GM12878 (cell line): ENCODE results near the gene NRBF2. TPM values are rescaled to one million over a fixed set of nuclear protein-coding genes. Genes with fewer than 3 reads are reported as not detected.

Source experiments
- ATAC-seq: fragments of 200-7000 bp; cut with Tn5 transposase; 3 replicates; pipeline ENCODE4 v1.9.1; 2020; ENCODE audit warnings: mild to moderate bottlenecking, moderate library complexity
- BruUV-seq: library from RNA; stranded (reverse); fragments of 400-500 nt; replicated peaks from 2 replicates; lab custom pipeline; 2021; lab: Mats Ljungman, UMichigan
- CTCF ChIA-PET: fragments of 300-600 bp; sonication (Branson Sonifier 250); formaldehyde crosslinking; extraction: SDS; loops from one replicate; lab custom pipeline; 2021; ENCODE audit warnings: inconsistent platforms; lab: Yijun Ruan, JAX
- POLR2A ChIA-PET: fragments of 350-600 bp; formaldehyde crosslinking; extraction: SDS; loops from one replicate; lab custom pipeline; 2021; ENCODE audit warnings: inconsistent platforms; lab: Charles Lee
- RAD21 ChIA-PET: fragments of 300-600 bp; sonication (Branson Sonifier 250); formaldehyde crosslinking; loops from one replicate; lab custom pipeline; 2023; ENCODE audit warnings: antibody characterized with exemption; ENCODE audit not compliant: unreplicated experiment; lab: Charles Lee
- SMC1A ChIA-PET: fragments of 300-600 bp; sonication (Branson Sonifier 250); formaldehyde crosslinking; loops from one replicate; lab custom pipeline; 2023; ENCODE audit not compliant: unreplicated experiment, uncharacterized antibody; lab: Charles Lee
- DNase-seq: peaks from one replicate; pipeline ENCODE4 v3.0.0-alpha.2; 2011; ENCODE audit warnings: low read depth, low spot score
- FAIRE-seq: peaks from 3 replicates; lab custom pipeline; 2011; peaks lifted over from hg19 to GRCh38; lab: Jason Lieb, UNC
- H2AFZ ChIP-seq: 2 replicates; pipeline ENCODE4 v1.6.0; 2011; ENCODE audit warnings: low read depth, low read length, control low read depth; ENCODE audit not compliant: control insufficient read depth
- H3K27ac ChIP-seq: 2 replicates; pipeline ENCODE4 v1.5.1; 2011; ENCODE audit warnings: control low read depth; ENCODE audit not compliant: control insufficient read depth, insufficient read depth
- H3K27me3 ChIP-seq, 2 experiments: replicated peaks in 1 of 2; 2 replicates each; pipeline versions ENCODE4 v1.6.0 to v1.6.1; 2011; ENCODE audit warnings: low read length in 1 of 2; ENCODE audit not compliant: control insufficient read depth in 2 of 2, insufficient read depth in 2 of 2
- H3K36me3 ChIP-seq, 2 experiments: 2 replicates each; pipeline ENCODE4 v1.5.1; 2011; ENCODE audit warnings: low read length in 1 of 2; ENCODE audit not compliant: control insufficient read depth in 2 of 2, insufficient read depth in 2 of 2
- H3K4me1 ChIP-seq: 2 replicates; pipeline ENCODE4 v1.6.1; 2011; ENCODE audit warnings: mild to moderate bottlenecking, low read length, moderate library complexity, mixed read lengths; ENCODE audit not compliant: control insufficient read depth, insufficient read depth
- H3K4me2 ChIP-seq: 2 replicates; pipeline ENCODE4 v1.6.0; 2011; ENCODE audit warnings: control low read depth; ENCODE audit not compliant: control insufficient read depth, insufficient read depth
- H3K4me3 ChIP-seq: fragments of 200-600 bp; sonication (generic); 2 replicates; pipeline ENCODE4 v1.5.1; 2016
- H3K79me2 ChIP-seq: 2 replicates; pipeline ENCODE4 v1.6.0; 2011; ENCODE audit warnings: low read length; ENCODE audit not compliant: control insufficient read depth, insufficient read depth
- H3K9ac ChIP-seq: 2 replicates; pipeline ENCODE4 v1.8.0; 2011; ENCODE audit warnings: low read length, control low read depth, mixed read lengths; ENCODE audit not compliant: control insufficient read depth, insufficient read depth
- H3K9me3 ChIP-seq: replicated peaks from 3 replicates; pipeline ENCODE4 v1.5.1; 2011; ENCODE audit warnings: mild to moderate bottlenecking, low read length; ENCODE audit not compliant: control insufficient read depth, insufficient read depth
- H4K20me1 ChIP-seq: 2 replicates; pipeline ENCODE4 v1.6.0; 2011; ENCODE audit not compliant: control insufficient read depth, insufficient read depth
- BRCA1 ChIP-seq: IDR thresholded peaks from 2 replicates; pipeline ENCODE4 v1.6.1; 2011; ENCODE audit warnings: low read depth, low read length, improper control_type of control experiment
- ESRRA ChIP-seq: IDR thresholded peaks from 2 replicates; pipeline ENCODE4 v1.6.1; 2012; ENCODE audit warnings: mild to moderate bottlenecking, low read length, improper control_type of control experiment
- EZH2 ChIP-seq: IDR thresholded peaks from 2 replicates; pipeline ENCODE4 v1.6.1; 2012; ENCODE audit warnings: low read depth, mild to moderate bottlenecking, control low read depth, inconsistent platforms, low read length, borderline replicate concordance; ENCODE audit not compliant: control insufficient read depth
- KDM1A ChIP-seq: fragments of 200-600 bp; sonication (generic); IDR thresholded peaks from 2 replicates; pipeline ENCODE4 v1.6.1; 2016; ENCODE audit warnings: borderline replicate concordance
- KLF5 ChIP-seq: fragments of 450-650 bp; IDR thresholded peaks from 2 replicates; pipeline ENCODE4 v1.6.1; 2014; ENCODE audit warnings: mild to moderate bottlenecking; ENCODE audit not compliant: partially characterized antibody
- MYC ChIP-seq: IDR thresholded peaks from 2 replicates; pipeline ENCODE4 v1.6.1; 2011; ENCODE audit warnings: mild to moderate bottlenecking, low read length, moderate library complexity, inconsistent platforms; ENCODE audit not compliant: insufficient read depth, insufficient replicate concordance, insufficient read length, severe bottlenecking
- RAD51 ChIP-seq: fragments of 450-650 bp; IDR thresholded peaks from 2 replicates; pipeline ENCODE4 v1.6.1; 2016; ENCODE audit warnings: moderate library complexity, mild to moderate bottlenecking, inconsistent platforms
- SMAD5 ChIP-seq: IDR thresholded peaks from 2 replicates; pipeline ENCODE4 v1.6.1; 2016; ENCODE audit warnings: antibody characterized with exemption, low read depth
- SMC3 ChIP-seq: IDR thresholded peaks from 2 replicates; pipeline ENCODE4 v1.6.1; 2011; ENCODE audit warnings: low read length, improper control_type of control experiment, borderline replicate concordance
- SRF ChIP-seq, 2 experiments: IDR thresholded peaks; 2 replicates each; pipeline ENCODE4 v1.6.1; 2011; ENCODE audit warnings: low read depth in 2 of 2, low read length in 2 of 2, mild to moderate bottlenecking in 1 of 2, moderate library complexity in 1 of 2
- TAF1 ChIP-seq: IDR thresholded peaks from 2 replicates; pipeline ENCODE4 v1.6.1; 2011; ENCODE audit warnings: mild to moderate bottlenecking, low read depth, low read length, borderline replicate concordance
- USF1 ChIP-seq: IDR thresholded peaks from 2 replicates; pipeline ENCODE4 v1.6.1; 2011; ENCODE audit warnings: borderline replicate concordance, low read depth, mild to moderate bottlenecking, moderate library complexity, mixed read lengths, low read length; ENCODE audit not compliant: insufficient read depth; ENCODE audit errors: extremely low read length
- ZNF207 ChIP-seq: fragments of 450-650 bp; IDR thresholded peaks from 2 replicates; pipeline ENCODE4 v1.6.1; 2014; ENCODE audit warnings: antibody characterized with exemption, mild to moderate bottlenecking, borderline replicate concordance
- WGBS: methylation state at CpG from one replicate; pipeline ENCODE4 v1.1.6; 2016; ENCODE audit warnings: low lambda C conversion rate; ENCODE audit not compliant: insufficient replicate concordance, insufficient coverage; ENCODE audit errors: missing lambda C conversion rate; 5-methylcytosine and 5-hydroxymethylcytosine counted together
- in situ Hi-C: fragments of 300-500 bp; cut with MboI; formaldehyde crosslinking; loops from 9 replicates; pipeline ENCODE4 v1.14.3; 2018; ENCODE audit warnings: mixed read lengths
- intact Hi-C: fragments of 100-400 bp; cut with micrococcal nuclease; formaldehyde crosslinking; loops from one replicate; pipeline ENCODE4 v1.14.2; 2022; ENCODE audit not compliant: unreplicated experiment
- polyA plus RNA-seq, 11 experiments: library from polyadenylated mRNA; depleted of rRNA in 4 of 11; unstranded in 6 of 11; stranded (reverse) in 5 of 11; fragments of >200 nt; fragmentation: Nextera tagmentation in 4 of 11; fragmentation: Illumina TruSeq in 1 of 11; extraction: Ambion mirVana in 4 of 11; extraction: Trizol in 1 of 11; gene quantifications; 1 replicate in 1 of 11; 2 replicates in 10 of 11; pipeline versions ENCODE4 v1.2.1 to v1.2.3, GENCODE V29; 2011 to 2016; ENCODE audit warnings: inconsistent platforms in 2 of 11, missing spikeins in 2 of 11, low read depth in 1 of 11
- total RNA-seq, 4 experiments: library from RNA; depleted of rRNA in 3 of 4; stranded (reverse); fragments of >200 nt in 3 of 4; fragmentation: Illumina TruSeq in 1 of 4; extraction: Trizol in 1 of 4; gene quantifications; 2 replicates each; pipeline versions ENCODE4 v1.2.1 to v1.2.3, GENCODE V29; 2013 to 2021
- TF ChIP-seq, protein P1 (sequence below): fragments of 450-650 bp; IDR thresholded peaks from 2 replicates; pipeline ENCODE4 v1.6.1; 2018; ENCODE audit warnings: borderline replicate concordance, mild to moderate bottlenecking; ENCODE audit not compliant: partially characterized antibody
- TF ChIP-seq, protein P2 (sequence below): IDR thresholded peaks from 2 replicates; pipeline ENCODE4 v1.6.1; 2012; ENCODE audit warnings: low read depth, low read length, improper control_type of control experiment
- TF ChIP-seq, protein P3 (sequence below): IDR thresholded peaks from 2 replicates; pipeline ENCODE4 v1.6.1; 2012; ENCODE audit warnings: low read length, inconsistent platforms

NRBF2 gene
- total and polyA plus RNA-seq, 10 of the 15 experiments (the other 5 are each of a cell fraction or from before 2014, with no cell fraction given) = 17.8 to 39.8 (median 27.7) TPM

DNA sequence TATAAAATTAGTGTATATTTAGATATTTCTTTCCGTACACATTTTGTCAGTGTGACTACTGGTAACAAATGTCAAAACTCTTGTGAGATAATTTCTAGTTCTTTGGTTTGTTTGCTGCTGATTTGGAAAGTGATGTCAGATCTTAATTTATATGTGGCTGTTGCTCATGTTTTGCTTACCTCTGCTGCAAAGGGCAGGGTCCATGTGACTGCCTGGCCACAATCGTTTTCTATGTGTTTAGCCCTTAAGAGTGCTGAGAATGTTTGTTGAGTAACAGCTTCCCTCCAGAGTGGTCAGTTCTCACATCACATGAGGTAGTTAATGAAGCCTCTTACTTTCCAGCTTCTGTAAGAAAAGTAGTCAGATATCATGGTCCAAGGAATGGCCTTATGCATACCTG is 4.2 kb downstream of the NRBF2 start (continued):
- TF ChIP-seq, protein P1, sequence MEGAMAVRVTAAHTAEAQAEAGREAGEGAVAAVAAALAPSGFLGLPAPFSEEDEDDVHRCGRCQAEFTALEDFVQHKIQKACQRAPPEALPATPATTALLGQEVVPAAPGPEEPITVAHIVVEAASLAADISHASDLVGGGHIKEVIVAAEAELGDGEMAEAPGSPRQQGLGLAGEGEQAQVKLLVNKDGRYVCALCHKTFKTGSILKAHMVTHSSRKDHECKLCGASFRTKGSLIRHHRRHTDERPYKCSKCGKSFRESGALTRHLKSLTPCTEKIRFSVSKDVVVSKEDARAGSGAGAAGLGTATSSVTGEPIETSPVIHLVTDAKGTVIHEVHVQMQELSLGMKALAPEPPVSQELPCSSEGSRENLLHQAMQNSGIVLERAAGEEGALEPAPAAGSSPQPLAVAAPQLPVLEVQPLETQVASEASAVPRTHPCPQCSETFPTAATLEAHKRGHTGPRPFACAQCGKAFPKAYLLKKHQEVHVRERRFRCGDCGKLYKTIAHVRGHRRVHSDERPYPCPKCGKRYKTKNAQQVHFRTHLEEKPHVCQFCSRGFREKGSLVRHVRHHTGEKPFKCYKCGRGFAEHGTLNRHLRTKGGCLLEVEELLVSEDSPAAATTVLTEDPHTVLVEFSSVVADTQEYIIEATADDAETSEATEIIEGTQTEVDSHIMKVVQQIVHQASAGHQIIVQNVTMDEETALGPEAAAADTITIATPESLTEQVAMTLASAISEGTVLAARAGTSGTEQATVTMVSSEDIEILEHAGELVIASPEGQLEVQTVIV = no peak
- TF ChIP-seq, protein P2, sequence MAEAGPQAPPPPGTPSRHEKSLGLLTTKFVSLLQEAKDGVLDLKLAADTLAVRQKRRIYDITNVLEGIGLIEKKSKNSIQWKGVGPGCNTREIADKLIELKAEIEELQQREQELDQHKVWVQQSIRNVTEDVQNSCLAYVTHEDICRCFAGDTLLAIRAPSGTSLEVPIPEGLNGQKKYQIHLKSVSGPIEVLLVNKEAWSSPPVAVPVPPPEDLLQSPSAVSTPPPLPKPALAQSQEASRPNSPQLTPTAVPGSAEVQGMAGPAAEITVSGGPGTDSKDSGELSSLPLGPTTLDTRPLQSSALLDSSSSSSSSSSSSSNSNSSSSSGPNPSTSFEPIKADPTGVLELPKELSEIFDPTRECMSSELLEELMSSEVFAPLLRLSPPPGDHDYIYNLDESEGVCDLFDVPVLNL = no peak
- TF ChIP-seq RAD51 (peak; percentile 53), SMC3 (no peak), SMAD5 (no peak), SRF (IDR thresholded peaks at IDR 0.05; ENCODE audit: low read depth in 2 of 2, low read length in 2 of 2) (no peak), MYC (no peak)

- Histone ChIP-seq H3K9me3 (no peaks in the 10 kb centered on the region; the same call in 2 of the 3 replicates), H4K20me1 (peaks cover 3% of the 10 kb centered on the region; the same call in 1 of the 2 replicates), H3K4me2 (no peak overlapping the region), H3K27ac (no peak overlapping the region), H3K4me3 (no peak overlapping the region), H2AFZ (no peak overlapping the region), H3K79me2 (peaks cover 84% of the 10 kb centered on the region), H3K27me3 (no peaks in the 10 kb centered on the region), H3K4me1 (peaks cover 5% of the 10 kb centered on the region), H3K36me3 (no peaks in the 10 kb centered on the region; a peak in 1 of 4 replicates), H3K9ac (no peak overlapping the region)
- intact Hi-C loops (no loop called here), in situ Hi-C loops (no loop called here)
- ATAC-seq (no peak), DNase-seq (no peak), FAIRE-seq (no peak)
- RAD21 ChIA-PET = interaction anchor here (1.2 to 2.0 kb wide), 2 partner anchors 17 to 322 kb away, joined by 3 to 10 read pairs; no protein-coding TSS in a partner anchor
- no TSS peak for BruUV-seq
- CTCF ChIA-PET = interaction anchor here (1.3 to 3.9 kb wide), 3 partner anchors 17 to 580 kb away, joined by 3 to 11 read pairs (median 6); no protein-coding TSS in a partner anchor
- SMC1A ChIA-PET = interaction anchor here (1.0 to 2.2 kb wide), 4 partner anchors 18 to 612 kb away, joined by 3 to 8 read pairs (median 4); no protein-coding TSS in a partner anchor
- WGBS = 62% methylated on average over 3 of the region's 3 CpGs
- POLR2A ChIA-PET = no interaction called here
- TF ChIP-seq, protein P2 = no peak
- TF ChIP-seq USF1 (no peak), ZNF207 (no peak), BRCA1 (no peak), KLF5 (no peak), TAF1 (no peak), KDM1A (no peak), EZH2 (no peak), ESRRA (no peak)
- TF ChIP-seq, protein P3, sequence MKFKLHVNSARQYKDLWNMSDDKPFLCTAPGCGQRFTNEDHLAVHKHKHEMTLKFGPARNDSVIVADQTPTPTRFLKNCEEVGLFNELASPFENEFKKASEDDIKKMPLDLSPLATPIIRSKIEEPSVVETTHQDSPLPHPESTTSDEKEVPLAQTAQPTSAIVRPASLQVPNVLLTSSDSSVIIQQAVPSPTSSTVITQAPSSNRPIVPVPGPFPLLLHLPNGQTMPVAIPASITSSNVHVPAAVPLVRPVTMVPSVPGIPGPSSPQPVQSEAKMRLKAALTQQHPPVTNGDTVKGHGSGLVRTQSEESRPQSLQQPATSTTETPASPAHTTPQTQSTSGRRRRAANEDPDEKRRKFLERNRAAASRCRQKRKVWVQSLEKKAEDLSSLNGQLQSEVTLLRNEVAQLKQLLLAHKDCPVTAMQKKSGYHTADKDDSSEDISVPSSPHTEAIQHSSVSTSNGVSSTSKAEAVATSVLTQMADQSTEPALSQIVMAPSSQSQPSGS = no peak
Observed at GRCh38 chr10:63140077-63140476, 6.9 kb downstream of the NRBF2 start.
